Calu3 (cell line): ENCODE measurements around the gene RTRAF. TPM values are rescaled to one million over a fixed set of nuclear protein-coding genes. Genes with fewer than 3 reads are reported as not detected.

Experiments
- BruUV-seq: library from RNA; stranded (reverse); fragments of 400-500 nt; replicated peaks from 2 replicates; lab custom pipeline; 2021; lab: Mats Ljungman, UMichigan
- CTCF ChIA-PET: fragments of 300-600 bp; sonication (Branson Sonifier 250); formaldehyde crosslinking; loops from one replicate; lab custom pipeline; 2022; ENCODE audit warnings: antibody characterized with exemption; lab: Charles Lee
- DNase-seq: peaks from one replicate; pipeline ENCODE4 v3.0.0; 2022
- H3K27ac Mint-ChIP-seq: one replicate; pipeline ENCODE4 v1.8.0; 2022; ENCODE audit warnings: mixed read lengths; ENCODE audit not compliant: unreplicated experiment
- H3K27me3 Mint-ChIP-seq: one replicate; pipeline ENCODE4 v1.8.0; 2022; ENCODE audit warnings: mixed read lengths; ENCODE audit not compliant: unreplicated experiment
- H3K36me3 Mint-ChIP-seq: one replicate; pipeline ENCODE4 v1.8.0; 2022; ENCODE audit warnings: mild to moderate bottlenecking, moderate library complexity, mixed read lengths; ENCODE audit not compliant: insufficient read depth, unreplicated experiment
- H3K4me1 Mint-ChIP-seq: one replicate; pipeline ENCODE4 v1.8.0; 2022; ENCODE audit warnings: mild to moderate bottlenecking, low read depth, mixed read lengths; ENCODE audit not compliant: unreplicated experiment
- H3K4me3 Mint-ChIP-seq: one replicate; pipeline ENCODE4 v1.8.0; 2022; ENCODE audit warnings: mild to moderate bottlenecking, low read depth, moderate library complexity, mixed read lengths; ENCODE audit not compliant: unreplicated experiment
- H3K9me3 Mint-ChIP-seq: one replicate; pipeline ENCODE4 v1.8.0; 2022; ENCODE audit warnings: low read depth, mixed read lengths; ENCODE audit not compliant: unreplicated experiment
- intact Hi-C: fragments of 100-400 bp; cut with micrococcal nuclease; formaldehyde crosslinking; loops from one replicate; pipeline ENCODE4 v1.10.0; 2022; ENCODE audit not compliant: unreplicated experiment
- total RNA-seq: library from RNA; stranded (reverse); gene quantifications from 2 replicates; pipeline ENCODE4 v1.2.3, GENCODE V29; 2022
- TF ChIP-seq, protein P1 (sequence below): fragments of 200-600 bp; IDR thresholded peaks from one replicate; pipeline ENCODE4 v1.8.0; 2022; ENCODE audit warnings: antibody characterized with exemption; ENCODE audit not compliant: unreplicated experiment

Gene RTRAF
- total RNA-seq, 1 experiment from 2014 or later, result 164 TPM

- Mint-ChIP-seq H3K27me3 (no peaks in the 10 kb centered on the region), H3K4me3 (no peak overlapping the region), H3K27ac (no peak overlapping the region), H3K9me3 (no peaks in the 10 kb centered on the region), H3K4me1 (no peaks in the 10 kb centered on the region), H3K36me3 (peaks cover 4% of the 10 kb centered on the region)
- intact Hi-C loops, result no loop called here
- BruUV-seq, result no TSS peak
- no peak for DNase-seq
- CTCF ChIA-PET, result interaction anchor here (0.6 kb wide), 1 partner anchor 248 kb away, joined by 4 read pairs; no protein-coding TSS in a partner anchor
- TF ChIP-seq, protein P1, sequence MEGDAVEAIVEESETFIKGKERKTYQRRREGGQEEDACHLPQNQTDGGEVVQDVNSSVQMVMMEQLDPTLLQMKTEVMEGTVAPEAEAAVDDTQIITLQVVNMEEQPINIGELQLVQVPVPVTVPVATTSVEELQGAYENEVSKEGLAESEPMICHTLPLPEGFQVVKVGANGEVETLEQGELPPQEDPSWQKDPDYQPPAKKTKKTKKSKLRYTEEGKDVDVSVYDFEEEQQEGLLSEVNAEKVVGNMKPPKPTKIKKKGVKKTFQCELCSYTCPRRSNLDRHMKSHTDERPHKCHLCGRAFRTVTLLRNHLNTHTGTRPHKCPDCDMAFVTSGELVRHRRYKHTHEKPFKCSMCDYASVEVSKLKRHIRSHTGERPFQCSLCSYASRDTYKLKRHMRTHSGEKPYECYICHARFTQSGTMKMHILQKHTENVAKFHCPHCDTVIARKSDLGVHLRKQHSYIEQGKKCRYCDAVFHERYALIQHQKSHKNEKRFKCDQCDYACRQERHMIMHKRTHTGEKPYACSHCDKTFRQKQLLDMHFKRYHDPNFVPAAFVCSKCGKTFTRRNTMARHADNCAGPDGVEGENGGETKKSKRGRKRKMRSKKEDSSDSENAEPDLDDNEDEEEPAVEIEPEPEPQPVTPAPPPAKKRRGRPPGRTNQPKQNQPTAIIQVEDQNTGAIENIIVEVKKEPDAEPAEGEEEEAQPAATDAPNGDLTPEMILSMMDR, result no peak
Observed at GRCh38 chr14:52007637-52008036, 18.3 kb downstream of the RTRAF start.

GRCh38 chr14:52008136-52008535 lies 18.8 kb downstream of the RTRAF start:
- H3K9me3 Mint-ChIP-seq, result no peaks in the 10 kb centered on the region
- no TSS peak for BruUV-seq
- intact Hi-C loops, result no loop called here
- no peaks in the 10 kb centered on the region for H3K27me3 Mint-ChIP-seq
- H3K36me3 Mint-ChIP-seq, result peaks cover 4% of the 10 kb centered on the region
- H3K4me3 Mint-ChIP-seq, result no peak overlapping the region
- TF ChIP-seq, protein P1, result no peak
- no peak for DNase-seq
- CTCF ChIA-PET, result no interaction called here
- no peak overlapping the region for H3K27ac Mint-ChIP-seq
- H3K4me1 Mint-ChIP-seq, result no peaks in the 10 kb centered on the region

- peaks cover 4% of the 10 kb centered on the region for H3K36me3 Mint-ChIP-seq
- no peak overlapping the region for H3K27ac Mint-ChIP-seq
- no TSS peak for BruUV-seq
- no peak overlapping the region for H3K4me3 Mint-ChIP-seq
- TF ChIP-seq, protein P1, result no peak
- no peaks in the 10 kb centered on the region for H3K27me3 Mint-ChIP-seq
- no peak for DNase-seq
- CTCF ChIA-PET, result no interaction called here
- intact Hi-C loops, result no loop called here
- H3K4me1 Mint-ChIP-seq, result no peaks in the 10 kb centered on the region
- H3K9me3 Mint-ChIP-seq, result no peaks in the 10 kb centered on the region
Observed at GRCh38 chr14:52010173-52010693, 20.9 kb downstream of the RTRAF start.

- CTCF ChIA-PET, result no interaction called here
- Mint-ChIP-seq H3K27ac (no peak overlapping the region), H3K9me3 (no peaks in the 10 kb centered on the region), H3K36me3 (peaks cover 4% of the 10 kb centered on the region), H3K27me3 (peaks cover 8% of the 10 kb centered on the region), H3K4me1 (no peaks in the 10 kb centered on the region), H3K4me3 (no peak overlapping the region)
- TF ChIP-seq, protein P1, result no peak
- DNase-seq, result no peak
- intact Hi-C loops, result no loop called here
- BruUV-seq, result no TSS peak
Observed at GRCh38 chr14:52011523-52011922, 22.2 kb downstream of the RTRAF start.
